Keratinocyte (primary cell): ENCODE data around the gene LRRC28. TPM values are rescaled to one million over a fixed set of nuclear protein-coding genes. Genes with fewer than 3 reads are reported as not detected.

Experiments used
- DNase-seq: peaks from one replicate; pipeline ENCODE4 v3.0.0-alpha.2; 2011; ENCODE audit warnings: low read depth, missing footprints, low spot score
- FAIRE-seq: peaks from 2 replicates; lab custom pipeline; 2011; peaks lifted over from hg19 to GRCh38; lab: Jason Lieb, UNC
- H2AFZ ChIP-seq: 2 replicates; pipeline ENCODE4 v1.6.0; 2012; ENCODE audit warnings: low read length, control low read depth, inconsistent platforms; ENCODE audit not compliant: control insufficient read depth
- H3K27ac ChIP-seq: 2 replicates; pipeline ENCODE4 v1.5.1; 2011; ENCODE audit warnings: low read length; ENCODE audit not compliant: control insufficient read depth, insufficient read depth
- H3K27me3 ChIP-seq: 3 replicates; pipeline ENCODE4 v1.6.0; 2011; ENCODE audit warnings: low read length; ENCODE audit not compliant: control insufficient read depth, insufficient read depth; ENCODE audit errors: extremely low read depth
- H3K36me3 ChIP-seq, 2 experiments: 2 replicates in 1 of 2; 3 replicates in 1 of 2; pipeline ENCODE4 v1.5.1; 2011; ENCODE audit warnings: low read length in 2 of 2, mild to moderate bottlenecking in 1 of 2; ENCODE audit not compliant: control insufficient read depth in 2 of 2, insufficient read depth in 2 of 2; ENCODE audit errors: extremely low read depth in 1 of 2
- H3K4me1 ChIP-seq: 3 replicates; pipeline ENCODE4 v1.5.1; 2011; ENCODE audit warnings: low read length; ENCODE audit not compliant: control insufficient read depth, insufficient read depth; ENCODE audit errors: extremely low read depth
- H3K4me2 ChIP-seq: 3 replicates; pipeline ENCODE4 v1.6.0; 2011; ENCODE audit warnings: low read depth, low read length; ENCODE audit not compliant: control insufficient read depth, insufficient read depth; ENCODE audit errors: extremely low read depth
- H3K4me3 ChIP-seq, 3 experiments: fragments of 200-600 bp in 1 of 3; sonication (generic) in 1 of 3; 2 replicates in 2 of 3; 3 replicates in 1 of 3; pipeline ENCODE4 v1.5.1; 2011 to 2016; ENCODE audit warnings: low read length in 3 of 3, mild to moderate bottlenecking in 3 of 3, control low read depth in 2 of 3, inconsistent platforms in 1 of 3, low read depth in 1 of 3, mixed read lengths in 1 of 3, mixed run types in 1 of 3, moderate library complexity in 1 of 3; ENCODE audit not compliant: control insufficient read depth in 2 of 3, insufficient read depth in 2 of 3; ENCODE audit errors: extremely low read depth in 1 of 3
- H3K79me2 ChIP-seq: 2 replicates; pipeline ENCODE4 v1.6.0; 2012; ENCODE audit warnings: low read length; ENCODE audit not compliant: control insufficient read depth, insufficient read depth
- H3K9ac ChIP-seq: 3 replicates; pipeline ENCODE4 v1.6.0; 2011; ENCODE audit warnings: low read length; ENCODE audit not compliant: control insufficient read depth, insufficient read depth; ENCODE audit errors: extremely low read depth
- H3K9me1 ChIP-seq: 3 replicates; pipeline ENCODE4 v1.6.0; 2011; ENCODE audit warnings: low read length; ENCODE audit not compliant: control insufficient read depth, insufficient read depth; ENCODE audit errors: extremely low read depth
- H3K9me3 ChIP-seq: 2 replicates; pipeline ENCODE4 v1.5.1; 2012; ENCODE audit warnings: low read depth, low read length; ENCODE audit not compliant: control insufficient read depth
- H4K20me1 ChIP-seq: 3 replicates; pipeline ENCODE4 v1.6.0; 2011; ENCODE audit warnings: low read length; ENCODE audit not compliant: control insufficient read depth, insufficient read depth; ENCODE audit errors: extremely low read depth
- EZH2 ChIP-seq: IDR thresholded peaks from one replicate; pipeline ENCODE4 v1.6.1; 2012; ENCODE audit warnings: inconsistent platforms, mild to moderate bottlenecking, low read length, moderate library complexity
- dilution Hi-C: fragments of 300-500 bp; cut with MboI; formaldehyde crosslinking; loops from one replicate; pipeline ENCODE4 v1.7.0; 2020; ENCODE audit warnings: low sequenced_read_pairs; ENCODE audit not compliant: extremely low pct_ligation_motif_present
- polyA plus RNA-seq, 5 experiments: library from polyadenylated mRNA; depleted of rRNA in 3 of 5; stranded (reverse) in 3 of 5; stranded (forward) in 1 of 5; unstranded in 1 of 5; fragments of >200 nt; gene quantifications; 1 replicate in 1 of 5; 2 replicates in 3 of 5; 3 replicates in 1 of 5; pipeline versions ENCODE4 v1.2.1 to v1.2.3, GENCODE V29; 2011 to 2012; ENCODE audit warnings: missing spikeins in 2 of 5, low read depth in 1 of 5, low replicate concordance in 1 of 5
- TF ChIP-seq, protein P1 (sequence below), 3 experiments: IDR thresholded peaks in 1 of 3; conservative IDR thresholded peaks in 1 of 3; optimal IDR thresholded peaks in 1 of 3; 2 replicates in 2 of 3; 3 replicates in 1 of 3; pipeline versions ENCODE3 to v1.5.1; 2011; ENCODE audit warnings: low read length in 3 of 3, mild to moderate bottlenecking in 3 of 3, moderate library complexity in 2 of 3, control low read depth in 1 of 3, inconsistent platforms in 1 of 3; ENCODE audit not compliant: insufficient read depth in 2 of 3; ENCODE audit errors: extremely low read depth in 1 of 3

Gene LRRC28
- polyA plus RNA-seq, 1 donor (not counting 4 experiments of a cell fraction or from before 2014, with no cell fraction given) = 25.1 TPM

- Histone ChIP-seq H3K79me2 (no peaks in the 10 kb centered on the region), H3K4me2 (no peak overlapping the region), H3K9me1 (no peaks in the 10 kb centered on the region), H3K27me3 (no peaks in the 10 kb centered on the region), H3K36me3 (peaks cover 0 to 17% of the 10 kb centered on the region in 2 experiments), H3K4me3 (no peak overlapping the region), H3K27ac (no peak overlapping the region), H3K9me3 (no peaks in the 10 kb centered on the region), H3K4me1 (no peaks in the 10 kb centered on the region), H2AFZ (no peak overlapping the region), H3K9ac (no peak overlapping the region), H4K20me1 (no peaks in the 10 kb centered on the region)
- FAIRE-seq (peak; percentile 36), DNase-seq (no peak)
- dilution Hi-C loops = no loop called here
- TF ChIP-seq, protein P1, sequence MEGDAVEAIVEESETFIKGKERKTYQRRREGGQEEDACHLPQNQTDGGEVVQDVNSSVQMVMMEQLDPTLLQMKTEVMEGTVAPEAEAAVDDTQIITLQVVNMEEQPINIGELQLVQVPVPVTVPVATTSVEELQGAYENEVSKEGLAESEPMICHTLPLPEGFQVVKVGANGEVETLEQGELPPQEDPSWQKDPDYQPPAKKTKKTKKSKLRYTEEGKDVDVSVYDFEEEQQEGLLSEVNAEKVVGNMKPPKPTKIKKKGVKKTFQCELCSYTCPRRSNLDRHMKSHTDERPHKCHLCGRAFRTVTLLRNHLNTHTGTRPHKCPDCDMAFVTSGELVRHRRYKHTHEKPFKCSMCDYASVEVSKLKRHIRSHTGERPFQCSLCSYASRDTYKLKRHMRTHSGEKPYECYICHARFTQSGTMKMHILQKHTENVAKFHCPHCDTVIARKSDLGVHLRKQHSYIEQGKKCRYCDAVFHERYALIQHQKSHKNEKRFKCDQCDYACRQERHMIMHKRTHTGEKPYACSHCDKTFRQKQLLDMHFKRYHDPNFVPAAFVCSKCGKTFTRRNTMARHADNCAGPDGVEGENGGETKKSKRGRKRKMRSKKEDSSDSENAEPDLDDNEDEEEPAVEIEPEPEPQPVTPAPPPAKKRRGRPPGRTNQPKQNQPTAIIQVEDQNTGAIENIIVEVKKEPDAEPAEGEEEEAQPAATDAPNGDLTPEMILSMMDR (optimal IDR thresholded peaks at IDR 0.05 in 1 of 3, IDR thresholded peaks at IDR 0.05 in 1 of 3, conservative IDR thresholded peaks at IDR 0.05 in 1 of 3; ENCODE audit: extremely low read depth in 1 of 3, insufficient read depth in 2 of 3, low read length in 3 of 3) = no peak
- no peak for TF ChIP-seq EZH2
These were observed 26.7 kb upstream of the LRRC28 start for GRCh38 chr15:99224372-99225214.

- Histone ChIP-seq H3K27me3 (no peaks in the 10 kb centered on the region), H3K9ac (no peak overlapping the region), H3K79me2 (no peaks in the 10 kb centered on the region), H3K4me1 (no peaks in the 10 kb centered on the region), H3K9me3 (no peaks in the 10 kb centered on the region), H2AFZ (no peak overlapping the region), H4K20me1 (no peaks in the 10 kb centered on the region), H3K4me2 (no peak overlapping the region), H3K27ac (no peak overlapping the region), H3K36me3 (peaks cover 0 to 13% of the 10 kb centered on the region in 2 experiments), H3K4me3 (no peak overlapping the region), H3K9me1 (no peaks in the 10 kb centered on the region)
- dilution Hi-C loops = no loop called here
- TF ChIP-seq, protein P1 (optimal IDR thresholded peaks at IDR 0.05 in 1 of 3, IDR thresholded peaks at IDR 0.05 in 1 of 3, conservative IDR thresholded peaks at IDR 0.05 in 1 of 3; ENCODE audit: extremely low read depth in 1 of 3, insufficient read depth in 2 of 3, low read length in 3 of 3) = no peak
- TF ChIP-seq EZH2 = no peak
- FAIRE-seq (no peak), DNase-seq (no peak)
These were observed 24.5 kb upstream of the LRRC28 start for GRCh38 chr15:99226802-99227201.
